HEK293T (cell line): ENCODE measurements around the gene SIN3A.

Experiments
- BHLHE40 ChIP-seq: fragments of 450-650 bp; IDR thresholded peaks from 2 replicates; pipeline ENCODE4 v1.6.1; 2016; ENCODE audit warnings: mild to moderate bottlenecking, moderate library complexity, borderline replicate concordance
- HDGF ChIP-seq: fragments of 450-650 bp; IDR thresholded peaks from 2 replicates; pipeline ENCODE4 v1.6.1; 2017; ENCODE audit warnings: antibody characterized with exemption, borderline replicate concordance
- L3MBTL2 ChIP-seq: fragments of 450-650 bp; conservative IDR thresholded peaks from 2 replicates; pipeline ENCODE4 v1.6.1; 2016; ENCODE audit warnings: mild to moderate bottlenecking
- SP1 ChIP-seq: fragments of 450-650 bp; IDR thresholded peaks from 2 replicates; pipeline ENCODE4 v1.6.1; 2017
- TARDBP ChIP-seq: fragments of 450-650 bp; IDR thresholded peaks from 2 replicates; pipeline ENCODE4 v1.6.1; 2016

DNA sequence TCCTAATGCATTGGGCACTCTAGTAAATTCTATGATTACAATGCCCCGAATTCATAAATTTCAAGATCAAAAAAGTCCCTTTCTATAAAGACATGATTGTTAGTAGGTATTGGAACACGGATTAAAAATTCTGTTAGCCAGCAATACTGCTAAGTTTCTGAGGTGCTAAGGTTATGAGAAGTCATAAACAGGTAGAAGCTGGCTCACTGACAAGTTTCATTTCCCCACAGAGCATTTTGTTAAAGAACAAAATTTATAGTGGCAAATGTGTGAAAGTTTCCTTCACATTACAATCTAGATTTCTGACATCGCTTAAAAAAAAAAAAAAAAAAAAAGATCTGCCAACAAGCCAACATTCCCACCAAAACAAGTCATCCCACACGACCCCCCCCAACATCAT lies 70.7 kb downstream of the SIN3A start:
- TF ChIP-seq SP1 (no peak), HDGF (no peak), L3MBTL2 (no peak), TARDBP (no peak), BHLHE40 (no peak)
